GM12865 (cell line): Measurements from ENCODE around the gene CDA.
A peak's percentile ranks its signal among the peaks of the same experiment; 100 is the strongest.

Source experiments
- DNase-seq: peaks from one replicate; pipeline ENCODE4 v3.0.0; 2010; ENCODE audit warnings: low read depth
- H3K4me3 ChIP-seq: 2 replicates; pipeline ENCODE4 v1.5.1; 2011; ENCODE audit warnings: mild to moderate bottlenecking, low read depth, low read length, control low read depth
- TF ChIP-seq, protein P1 (sequence below): IDR thresholded peaks from 2 replicates; pipeline ENCODE4 v1.5.1; 2011; ENCODE audit warnings: low read length, control low read depth, low read depth, inconsistent platforms; ENCODE audit not compliant: insufficient read depth; ENCODE audit errors: missing control alignments

Gene CDA

GRCh38 chr1:20573987-20574386 lies 14.9 kb upstream of the CDA start:
- no peak overlapping the region for H3K4me3 ChIP-seq
- DNase-seq: no peak
- TF ChIP-seq, protein P1, sequence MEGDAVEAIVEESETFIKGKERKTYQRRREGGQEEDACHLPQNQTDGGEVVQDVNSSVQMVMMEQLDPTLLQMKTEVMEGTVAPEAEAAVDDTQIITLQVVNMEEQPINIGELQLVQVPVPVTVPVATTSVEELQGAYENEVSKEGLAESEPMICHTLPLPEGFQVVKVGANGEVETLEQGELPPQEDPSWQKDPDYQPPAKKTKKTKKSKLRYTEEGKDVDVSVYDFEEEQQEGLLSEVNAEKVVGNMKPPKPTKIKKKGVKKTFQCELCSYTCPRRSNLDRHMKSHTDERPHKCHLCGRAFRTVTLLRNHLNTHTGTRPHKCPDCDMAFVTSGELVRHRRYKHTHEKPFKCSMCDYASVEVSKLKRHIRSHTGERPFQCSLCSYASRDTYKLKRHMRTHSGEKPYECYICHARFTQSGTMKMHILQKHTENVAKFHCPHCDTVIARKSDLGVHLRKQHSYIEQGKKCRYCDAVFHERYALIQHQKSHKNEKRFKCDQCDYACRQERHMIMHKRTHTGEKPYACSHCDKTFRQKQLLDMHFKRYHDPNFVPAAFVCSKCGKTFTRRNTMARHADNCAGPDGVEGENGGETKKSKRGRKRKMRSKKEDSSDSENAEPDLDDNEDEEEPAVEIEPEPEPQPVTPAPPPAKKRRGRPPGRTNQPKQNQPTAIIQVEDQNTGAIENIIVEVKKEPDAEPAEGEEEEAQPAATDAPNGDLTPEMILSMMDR: no peak

DNA sequence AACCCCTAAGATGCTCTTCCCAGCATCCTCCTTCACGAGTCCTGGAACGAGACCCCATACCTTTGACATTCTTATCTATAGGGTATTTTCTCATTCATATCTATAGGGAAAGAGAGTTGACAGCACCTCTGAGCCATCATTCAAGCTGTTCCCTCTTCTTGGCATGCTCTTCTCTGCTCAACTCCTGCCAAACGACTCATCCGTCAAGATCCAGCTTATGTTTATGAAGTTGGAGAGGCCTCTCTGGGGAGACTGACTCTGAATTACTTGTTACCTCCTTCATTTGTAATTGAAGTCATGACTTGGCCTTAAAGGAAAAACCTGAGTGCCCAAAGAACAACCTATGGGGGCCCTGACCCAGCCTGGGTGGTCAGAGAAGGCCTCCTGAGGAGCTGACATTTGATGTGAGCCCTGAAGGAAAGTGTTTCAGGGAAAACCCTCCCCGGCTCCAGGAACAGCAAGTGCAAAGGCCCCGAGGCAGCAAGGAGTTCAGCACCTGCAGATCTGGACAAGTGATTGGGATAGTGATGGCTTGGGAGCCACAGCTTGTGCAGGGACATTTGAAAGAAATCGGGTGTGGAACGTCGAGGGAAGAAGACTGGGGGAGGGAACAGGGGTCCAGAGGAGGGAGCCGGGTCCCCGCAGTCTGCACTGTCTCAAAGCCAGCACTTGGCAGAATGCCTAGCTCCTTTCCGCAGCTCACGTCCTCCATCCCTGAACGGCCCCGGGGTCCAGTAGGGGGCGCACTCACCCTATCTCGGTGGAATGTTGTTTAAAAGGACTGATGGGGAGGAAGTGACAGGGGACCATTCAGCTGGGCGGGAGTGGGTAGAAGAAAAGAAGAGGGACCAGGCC lies 14.0 kb upstream of the CDA start:
- DNase-seq: peak; percentile 79
- H3K4me3 ChIP-seq: no peak overlapping the region
- TF ChIP-seq, protein P1: peak; percentile 73

GRCh38 chr1:20575541-20576336 lies 13.2 kb upstream of the CDA start:
- H3K4me3 ChIP-seq: no peak overlapping the region
- DNase-seq: no peak
- TF ChIP-seq, protein P1: no peak

- no peak for DNase-seq
- H3K4me3 ChIP-seq: no peak overlapping the region
- TF ChIP-seq, protein P1: no peak
Observed at GRCh38 chr1:20578062-20578461, 10.8 kb upstream of the CDA start.

DNA sequence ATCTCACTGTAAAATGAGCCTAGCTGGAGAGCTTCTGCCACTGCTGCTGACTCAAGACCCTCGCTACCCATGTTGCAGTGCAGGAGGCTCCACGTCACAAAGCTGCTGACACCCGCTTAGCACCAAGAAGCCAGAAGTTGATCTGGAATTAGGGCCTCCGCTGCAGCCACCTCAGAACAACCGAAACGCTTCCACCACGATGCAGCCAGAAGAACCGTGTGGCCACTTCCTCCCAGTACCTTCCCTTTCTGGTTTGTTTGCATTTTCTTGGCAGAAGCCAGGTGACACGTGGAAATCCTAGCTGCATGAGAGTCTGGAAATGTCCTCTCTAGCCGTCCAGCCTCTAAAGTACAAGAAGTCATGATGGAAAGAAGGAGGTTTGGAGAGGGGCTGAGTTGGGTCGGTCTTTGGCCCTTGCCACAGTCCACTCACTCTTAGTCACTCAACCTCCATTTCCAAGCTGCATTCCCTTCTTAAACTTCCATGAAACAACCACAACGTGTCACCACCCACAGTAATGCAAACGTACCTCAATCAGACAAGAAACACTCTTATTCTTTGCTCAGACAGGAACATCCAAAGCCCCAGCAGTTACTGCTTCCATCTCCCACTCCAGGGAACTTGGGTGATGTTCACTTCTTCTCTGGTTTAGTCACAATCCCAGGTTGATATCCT lies 10.0 kb upstream of the CDA start:
- no peak for DNase-seq
- TF ChIP-seq, protein P1: no peak
- H3K4me3 ChIP-seq: no peak overlapping the region

DNA sequence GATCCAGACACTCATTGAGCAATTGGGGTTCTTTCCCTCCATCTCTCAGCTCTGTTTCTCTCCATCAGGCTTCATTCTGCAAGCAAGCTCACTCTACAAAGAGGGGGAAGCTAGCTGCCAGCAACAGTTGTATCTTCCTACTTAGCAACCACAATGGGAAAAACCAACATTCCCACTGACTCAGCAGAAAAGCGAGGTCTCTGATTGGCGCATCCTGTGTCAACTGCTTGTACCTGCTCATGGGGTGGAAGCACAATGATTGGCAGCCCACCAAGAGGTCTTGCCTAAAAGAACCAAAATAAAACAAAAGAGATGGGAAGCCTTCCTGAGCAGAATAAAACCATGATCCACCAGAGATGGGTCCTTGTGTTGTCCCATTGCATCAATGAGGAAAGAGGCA lies 4.0 kb upstream of the CDA start:
- H3K4me3 ChIP-seq: no peak overlapping the region
- TF ChIP-seq, protein P1: no peak
- no peak for DNase-seq
